ENCODE measurements around the gene ENKUR. TPM values are rescaled to one million over a fixed set of nuclear protein-coding genes. Genes with fewer than 3 reads are reported as not detected.

Gene ENKUR
- total RNA-seq, 1 donor from 2014 or later = 6.5 TPM

DNA sequence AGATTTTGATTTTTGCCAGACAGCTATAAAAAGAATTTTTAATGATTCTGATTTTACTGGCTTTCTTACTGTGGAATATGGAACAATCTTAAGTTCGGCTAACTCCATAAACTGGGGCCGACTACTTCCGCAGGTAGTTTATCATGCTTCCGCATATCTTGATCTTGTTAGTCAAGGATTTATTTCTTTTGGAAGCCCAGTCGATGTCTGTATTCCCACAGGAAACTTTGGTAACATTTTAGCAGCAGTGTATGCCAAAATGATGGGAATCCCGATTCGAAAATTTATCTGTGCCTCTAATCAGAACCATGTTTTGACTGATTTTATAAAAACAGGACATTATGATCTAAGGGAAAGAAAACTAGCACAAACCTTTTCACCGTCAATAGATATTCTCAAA lies 8.6 kb upstream of the ENKUR start:
- H3K4me3 ChIP-seq = no peak overlapping the region
- no peak for DNase-seq
- H3K36me3 ChIP-seq = no peaks in the 10 kb centered on the region
- intact Hi-C loops (cut with DNase I) = no loop called here
- H3K27ac ChIP-seq = no peak overlapping the region
- H3K27me3 ChIP-seq (ENCODE audit: low read depth) = no peaks in the 10 kb centered on the region
- peaks cover 4% of the 10 kb centered on the region for H3K4me1 ChIP-seq
- ATAC-seq = no peak
- TF ChIP-seq, protein P1, sequence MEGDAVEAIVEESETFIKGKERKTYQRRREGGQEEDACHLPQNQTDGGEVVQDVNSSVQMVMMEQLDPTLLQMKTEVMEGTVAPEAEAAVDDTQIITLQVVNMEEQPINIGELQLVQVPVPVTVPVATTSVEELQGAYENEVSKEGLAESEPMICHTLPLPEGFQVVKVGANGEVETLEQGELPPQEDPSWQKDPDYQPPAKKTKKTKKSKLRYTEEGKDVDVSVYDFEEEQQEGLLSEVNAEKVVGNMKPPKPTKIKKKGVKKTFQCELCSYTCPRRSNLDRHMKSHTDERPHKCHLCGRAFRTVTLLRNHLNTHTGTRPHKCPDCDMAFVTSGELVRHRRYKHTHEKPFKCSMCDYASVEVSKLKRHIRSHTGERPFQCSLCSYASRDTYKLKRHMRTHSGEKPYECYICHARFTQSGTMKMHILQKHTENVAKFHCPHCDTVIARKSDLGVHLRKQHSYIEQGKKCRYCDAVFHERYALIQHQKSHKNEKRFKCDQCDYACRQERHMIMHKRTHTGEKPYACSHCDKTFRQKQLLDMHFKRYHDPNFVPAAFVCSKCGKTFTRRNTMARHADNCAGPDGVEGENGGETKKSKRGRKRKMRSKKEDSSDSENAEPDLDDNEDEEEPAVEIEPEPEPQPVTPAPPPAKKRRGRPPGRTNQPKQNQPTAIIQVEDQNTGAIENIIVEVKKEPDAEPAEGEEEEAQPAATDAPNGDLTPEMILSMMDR (IDR thresholded peaks at IDR 0.05) = no peak
- H3K9me3 ChIP-seq = no peaks in the 10 kb centered on the region

DNA sequence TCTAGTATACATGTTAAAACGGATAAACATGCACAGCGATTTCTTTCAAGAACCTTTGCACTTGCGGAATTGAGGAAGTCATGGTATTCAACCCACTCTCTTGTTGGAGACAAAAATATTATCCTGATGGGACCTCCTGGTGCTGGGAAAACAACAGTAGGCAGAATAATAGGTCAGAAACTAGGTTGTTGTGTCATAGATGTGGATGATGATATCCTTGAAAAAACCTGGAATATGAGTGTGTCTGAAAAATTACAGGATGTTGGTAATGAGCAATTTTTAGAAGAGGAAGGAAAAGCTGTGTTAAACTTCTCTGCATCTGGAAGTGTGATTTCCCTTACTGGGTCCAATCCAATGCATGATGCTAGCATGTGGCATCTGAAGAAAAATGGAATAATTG lies 7.3 kb upstream of the ENKUR start:
- Histone ChIP-seq H3K27ac (no peak overlapping the region), H3K27me3 (ENCODE audit: low read depth) (no peaks in the 10 kb centered on the region), H3K4me3 (no peak overlapping the region), H3K36me3 (no peaks in the 10 kb centered on the region), H3K9me3 (no peaks in the 10 kb centered on the region), H3K4me1 (peaks cover 4% of the 10 kb centered on the region)
- ATAC-seq = no peak
- no peak for DNase-seq
- intact Hi-C loops (cut with DNase I) = no loop called here
- TF ChIP-seq, protein P1 (IDR thresholded peaks at IDR 0.05) = no peak

DNA sequence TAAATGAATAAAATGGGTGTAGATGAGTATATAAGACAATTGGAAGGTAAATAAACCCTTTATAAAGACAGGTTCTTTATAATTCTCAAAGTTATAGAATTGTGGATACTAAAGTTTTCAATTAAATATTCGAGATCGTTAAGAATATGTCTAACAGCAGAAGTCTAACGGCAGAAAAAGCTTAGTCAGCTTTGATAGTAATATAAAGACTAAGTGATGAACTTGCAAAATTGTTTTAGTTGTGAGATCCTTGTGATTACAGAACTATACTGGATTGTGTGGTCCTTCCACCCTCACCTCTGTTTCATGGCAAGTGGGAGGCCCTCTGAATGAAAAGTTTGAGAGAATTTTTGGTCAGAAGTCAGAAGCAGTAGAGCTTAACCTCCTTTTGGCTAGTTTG lies 2.7 kb upstream of the ENKUR start:
- TF ChIP-seq, protein P1 (IDR thresholded peaks at IDR 0.05) = no peak
- Histone ChIP-seq H3K4me3 (no peak overlapping the region), H3K27ac (no peak overlapping the region), H3K4me1 (peaks cover 5% of the 10 kb centered on the region), H3K27me3 (ENCODE audit: low read depth) (no peaks in the 10 kb centered on the region), H3K9me3 (no peaks in the 10 kb centered on the region), H3K36me3 (no peaks in the 10 kb centered on the region)
- DNase-seq (no peak), ATAC-seq (no peak)
- intact Hi-C loops (cut with DNase I) = no loop called here

DNA sequence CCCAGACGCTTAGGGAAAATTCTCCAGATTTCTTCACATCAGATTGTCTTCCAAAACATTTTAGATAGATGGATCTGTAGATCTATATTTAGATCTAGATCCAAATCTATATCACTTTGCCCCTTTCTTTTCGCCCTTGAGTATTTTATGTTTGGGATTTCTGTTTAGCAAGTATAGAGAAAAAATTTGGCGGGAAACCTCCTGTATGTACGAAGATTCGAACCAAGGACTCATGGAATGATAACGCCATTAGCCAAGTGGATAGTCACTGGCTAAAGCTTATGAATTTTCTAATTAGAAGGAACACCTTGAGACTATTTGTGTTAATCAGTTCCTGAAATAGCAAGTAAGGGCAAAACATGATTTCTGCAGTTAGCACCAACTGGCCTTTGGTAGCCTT lies 1.7 kb upstream of the ENKUR start:
- no peaks in the 10 kb centered on the region for H3K9me3 ChIP-seq
- ATAC-seq = no peak
- TF ChIP-seq, protein P1 (IDR thresholded peaks at IDR 0.05) = no peak
- peak overlapping the region; percentile 89 for H3K27ac ChIP-seq
- intact Hi-C loops (cut with DNase I) = no loop called here
- peaks cover 5% of the 10 kb centered on the region for H3K4me1 ChIP-seq
- no peaks in the 10 kb centered on the region for H3K36me3 ChIP-seq
- H3K27me3 ChIP-seq (ENCODE audit: low read depth) = no peaks in the 10 kb centered on the region
- H3K4me3 ChIP-seq = peak overlapping the region; percentile 75
- DNase-seq = no peak

DNA sequence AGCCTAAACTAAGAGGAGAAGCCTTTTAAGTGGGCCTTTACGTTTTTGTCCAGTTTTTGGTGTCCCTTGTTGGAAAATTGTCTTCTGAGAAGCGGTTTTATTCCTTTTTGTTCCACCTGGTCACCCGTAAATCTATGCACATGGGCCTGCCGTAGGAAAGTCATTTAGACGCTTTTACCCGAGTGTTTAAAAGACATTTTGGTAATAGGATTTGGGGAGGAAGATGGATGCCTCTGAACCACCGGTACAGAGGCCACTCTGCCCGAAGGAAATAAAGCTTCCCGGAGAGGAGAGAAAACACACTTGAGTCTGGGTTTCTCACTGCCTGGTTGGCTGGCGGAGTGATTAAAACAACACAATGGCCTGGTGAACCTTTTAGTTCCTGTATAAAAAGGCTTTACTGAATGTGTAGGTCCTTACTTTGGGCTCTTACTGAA lies 1.2 kb upstream of the ENKUR start:
- no peak for DNase-seq
- ATAC-seq = peak in 1 of 2 donors; percentile 39
- TF ChIP-seq, protein P1 (IDR thresholded peaks at IDR 0.05) = no peak
- Histone ChIP-seq H3K4me3 (peak overlapping the region; percentile 75), H3K36me3 (no peaks in the 10 kb centered on the region), H3K27me3 (ENCODE audit: low read depth) (no peaks in the 10 kb centered on the region), H3K27ac (peak overlapping the region; percentile 89), H3K4me1 (peaks cover 5% of the 10 kb centered on the region), H3K9me3 (no peaks in the 10 kb centered on the region)
- intact Hi-C loops (cut with DNase I) = no loop called here
